ENCODE data around the gene IMMP2L. TPM values are rescaled to one million over a fixed set of nuclear protein-coding genes. Genes with fewer than 3 reads are reported as not detected.
A peak's percentile ranks its signal among the peaks of the same experiment; 100 is the strongest.

IMMP2L gene
- total RNA-seq, 1 donor from 2014 or later, result 19.0 TPM

DNA sequence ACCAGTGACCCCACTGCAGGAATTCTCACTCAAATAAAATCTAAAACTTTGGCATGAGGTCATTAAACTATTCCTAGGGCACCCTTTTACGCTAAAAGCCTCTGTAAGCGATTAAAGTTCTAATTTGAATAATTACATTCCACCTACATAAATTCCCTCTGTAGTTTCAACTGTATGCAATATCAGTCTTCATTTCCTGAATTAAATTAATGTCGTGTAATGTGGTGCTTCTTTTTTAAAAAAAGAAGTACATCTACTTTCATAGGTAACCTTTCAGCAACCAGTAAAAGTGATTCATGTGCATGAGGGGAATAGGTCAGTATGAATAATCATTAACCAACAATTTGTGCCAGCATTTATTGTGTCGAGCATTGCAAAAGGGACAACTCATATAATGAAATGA is 44.7 kb downstream of the IMMP2L start:
- no peak overlapping the region for H3K4me3 ChIP-seq (ENCODE audit: low read depth, low read length)
- H3K36me3 ChIP-seq (ENCODE audit: control insufficient read depth, insufficient read depth, low read length), result peaks cover 2% of the 10 kb centered on the region
- peak; percentile 69 for DNase-seq (ENCODE audit: low read depth)
- no peak for FAIRE-seq
- no peaks in the 10 kb centered on the region for H3K27me3 ChIP-seq (ENCODE audit: control insufficient read depth, insufficient read depth, low read length)
- TF ChIP-seq, protein P1, sequence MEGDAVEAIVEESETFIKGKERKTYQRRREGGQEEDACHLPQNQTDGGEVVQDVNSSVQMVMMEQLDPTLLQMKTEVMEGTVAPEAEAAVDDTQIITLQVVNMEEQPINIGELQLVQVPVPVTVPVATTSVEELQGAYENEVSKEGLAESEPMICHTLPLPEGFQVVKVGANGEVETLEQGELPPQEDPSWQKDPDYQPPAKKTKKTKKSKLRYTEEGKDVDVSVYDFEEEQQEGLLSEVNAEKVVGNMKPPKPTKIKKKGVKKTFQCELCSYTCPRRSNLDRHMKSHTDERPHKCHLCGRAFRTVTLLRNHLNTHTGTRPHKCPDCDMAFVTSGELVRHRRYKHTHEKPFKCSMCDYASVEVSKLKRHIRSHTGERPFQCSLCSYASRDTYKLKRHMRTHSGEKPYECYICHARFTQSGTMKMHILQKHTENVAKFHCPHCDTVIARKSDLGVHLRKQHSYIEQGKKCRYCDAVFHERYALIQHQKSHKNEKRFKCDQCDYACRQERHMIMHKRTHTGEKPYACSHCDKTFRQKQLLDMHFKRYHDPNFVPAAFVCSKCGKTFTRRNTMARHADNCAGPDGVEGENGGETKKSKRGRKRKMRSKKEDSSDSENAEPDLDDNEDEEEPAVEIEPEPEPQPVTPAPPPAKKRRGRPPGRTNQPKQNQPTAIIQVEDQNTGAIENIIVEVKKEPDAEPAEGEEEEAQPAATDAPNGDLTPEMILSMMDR (IDR thresholded peaks at IDR 0.05; ENCODE audit: insufficient read depth, low read length, severe bottlenecking), result no peak

DNA sequence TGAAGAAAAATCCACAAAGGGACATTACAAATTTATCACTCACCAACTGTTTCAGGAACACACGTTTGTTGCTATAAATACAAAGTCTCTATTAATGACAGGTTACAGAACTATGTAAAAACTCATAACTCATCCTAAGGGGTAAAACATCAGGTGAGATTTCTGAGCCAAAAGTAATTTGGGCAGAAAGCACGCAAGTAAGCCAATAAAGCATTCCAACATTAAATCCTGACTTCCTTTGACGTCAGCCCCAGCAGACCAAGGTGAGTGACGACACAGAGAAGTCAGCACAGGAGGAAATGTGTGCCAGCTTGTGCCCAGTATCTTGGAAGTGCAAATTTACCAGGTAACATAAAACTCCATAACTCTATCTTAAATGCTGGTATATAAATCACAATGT is 45.7 kb downstream of the IMMP2L start:
- FAIRE-seq (no peak), DNase-seq (ENCODE audit: low read depth) (peak; percentile 42)
- no peak overlapping the region for H3K4me3 ChIP-seq (ENCODE audit: low read depth, low read length)
- TF ChIP-seq, protein P1 (IDR thresholded peaks at IDR 0.05; ENCODE audit: insufficient read depth, low read length, severe bottlenecking), result no peak
- no peaks in the 10 kb centered on the region for H3K27me3 ChIP-seq (ENCODE audit: control insufficient read depth, insufficient read depth, low read length)
- H3K36me3 ChIP-seq (ENCODE audit: control insufficient read depth, insufficient read depth, low read length), result peaks cover 2% of the 10 kb centered on the region

DNA sequence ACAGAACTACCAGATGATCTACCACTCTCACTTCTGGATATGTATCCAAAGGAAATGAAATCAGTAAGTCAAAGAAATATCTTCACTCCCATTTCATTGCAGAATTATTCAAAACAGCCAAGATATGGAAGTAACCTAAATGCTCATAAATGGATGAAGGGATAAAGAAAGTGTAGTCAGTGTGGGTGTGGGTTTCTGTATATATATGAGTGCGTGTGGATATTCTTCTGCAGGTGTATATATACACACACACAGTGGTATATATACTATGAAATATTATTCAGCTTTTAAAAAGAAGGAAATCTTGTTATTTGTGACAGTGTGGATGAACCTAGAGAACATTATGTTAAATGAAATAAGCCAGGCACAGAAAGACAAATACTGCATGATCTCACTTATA is 48.7 kb downstream of the IMMP2L start:
- no peaks in the 10 kb centered on the region for H3K27me3 ChIP-seq (ENCODE audit: control insufficient read depth, insufficient read depth, low read length)
- DNase-seq (ENCODE audit: low read depth), result no peak
- H3K36me3 ChIP-seq (ENCODE audit: control insufficient read depth, insufficient read depth, low read length), result no peaks in the 10 kb centered on the region
- no peak for FAIRE-seq
- no peak overlapping the region for H3K4me3 ChIP-seq (ENCODE audit: low read depth, low read length)
- TF ChIP-seq, protein P1 (IDR thresholded peaks at IDR 0.05; ENCODE audit: insufficient read depth, low read length, severe bottlenecking), result no peak

DNA sequence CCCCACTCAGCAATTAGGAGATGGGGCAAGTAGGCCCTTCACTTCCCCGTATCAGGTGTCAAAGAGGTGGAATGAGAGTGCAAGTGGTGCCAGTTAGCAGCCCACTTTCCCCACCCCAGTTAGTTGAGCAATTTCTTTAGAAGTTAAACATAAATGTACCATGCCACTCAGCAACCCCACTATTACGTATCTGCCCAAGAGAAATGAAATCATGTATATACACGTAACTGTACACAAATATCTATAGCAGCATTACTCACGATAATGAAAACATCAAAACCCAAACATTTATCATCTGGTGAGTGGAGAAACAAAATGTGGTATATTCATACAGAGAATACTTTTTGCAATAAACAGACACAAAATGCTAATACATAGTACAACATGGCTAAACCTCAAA is 50.4 kb downstream of the IMMP2L start:
- DNase-seq (ENCODE audit: low read depth) (peak; percentile 77), FAIRE-seq (peak; percentile 40)
- TF ChIP-seq, protein P1 (IDR thresholded peaks at IDR 0.05; ENCODE audit: insufficient read depth, low read length, severe bottlenecking), result no peak
- Histone ChIP-seq H3K27me3 (ENCODE audit: control insufficient read depth, insufficient read depth, low read length) (no peaks in the 10 kb centered on the region), H3K4me3 (ENCODE audit: low read depth, low read length) (no peak overlapping the region), H3K36me3 (ENCODE audit: control insufficient read depth, insufficient read depth, low read length) (no peaks in the 10 kb centered on the region)

DNA sequence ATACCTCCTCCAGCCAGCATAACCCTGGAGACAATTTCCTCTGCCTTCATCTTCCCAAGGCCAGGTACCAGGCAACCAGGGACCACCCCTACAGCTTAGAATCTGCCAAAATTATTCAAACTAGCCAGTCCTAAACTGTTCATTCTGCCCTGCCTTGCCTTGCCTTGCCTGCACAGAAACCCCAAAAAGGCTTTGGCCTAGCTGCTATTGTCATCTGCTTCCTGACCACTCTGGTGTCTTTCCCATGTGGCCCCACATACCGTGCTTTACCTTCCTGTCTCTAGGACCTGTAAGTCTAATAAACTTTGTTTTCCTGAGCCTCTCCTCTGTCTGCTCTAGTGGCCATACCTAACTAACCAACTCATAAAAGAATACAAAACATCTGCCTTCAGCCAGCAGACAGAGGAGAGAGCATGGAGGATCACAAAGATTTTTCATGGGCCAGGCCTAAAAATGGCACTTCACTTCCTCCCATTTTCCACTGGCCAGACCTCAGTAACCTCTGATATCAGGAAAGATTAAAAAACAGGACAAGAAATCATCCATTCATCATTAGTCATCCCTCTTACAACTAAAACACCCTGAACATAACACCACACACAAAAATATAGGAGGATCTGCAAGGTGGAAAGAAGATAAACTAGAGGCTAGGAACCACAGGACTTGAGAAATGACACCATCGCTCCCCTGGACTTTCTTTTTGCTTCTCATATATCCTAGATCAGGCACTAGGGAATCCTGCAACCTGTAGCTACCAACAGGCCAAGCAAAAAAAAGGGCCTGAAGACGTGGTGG is 51.5 kb downstream of the IMMP2L start:
- TF ChIP-seq, protein P1 (IDR thresholded peaks at IDR 0.05; ENCODE audit: insufficient read depth, low read length, severe bottlenecking), result no peak
- no peaks in the 10 kb centered on the region for H3K27me3 ChIP-seq (ENCODE audit: control insufficient read depth, insufficient read depth, low read length)
- FAIRE-seq, result no peak
- H3K36me3 ChIP-seq (ENCODE audit: control insufficient read depth, insufficient read depth, low read length), result no peaks in the 10 kb centered on the region
- DNase-seq (ENCODE audit: low read depth), result peak; percentile 46
- no peak overlapping the region for H3K4me3 ChIP-seq (ENCODE audit: low read depth, low read length)

DNA sequence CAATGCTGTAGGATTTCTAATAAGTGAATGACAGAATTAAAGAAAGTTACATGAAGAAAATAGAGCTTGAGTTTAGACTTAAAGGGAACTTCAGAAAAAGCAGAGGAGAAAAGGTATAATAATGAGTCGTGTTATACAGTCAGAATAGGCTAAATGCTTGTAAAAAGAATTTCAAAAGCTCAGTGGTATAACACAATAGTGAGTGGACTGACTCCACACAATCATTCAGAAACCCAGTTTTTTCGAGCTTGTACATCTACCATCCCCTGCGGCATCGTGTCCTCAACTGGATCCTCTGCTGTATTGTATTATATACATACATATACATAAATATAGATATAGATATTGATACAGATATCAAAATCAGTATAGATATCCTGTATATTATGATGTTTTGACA is 52.2 kb downstream of the IMMP2L start:
- FAIRE-seq, result no peak

More for the DNA sequence above, 52.2 kb downstream of the IMMP2L start:
- no peak for DNase-seq (ENCODE audit: low read depth)
- no peaks in the 10 kb centered on the region for H3K36me3 ChIP-seq (ENCODE audit: control insufficient read depth, insufficient read depth, low read length)
- H3K4me3 ChIP-seq (ENCODE audit: low read depth, low read length), result no peak overlapping the region
- TF ChIP-seq, protein P1 (IDR thresholded peaks at IDR 0.05; ENCODE audit: insufficient read depth, low read length, severe bottlenecking), result no peak
- H3K27me3 ChIP-seq (ENCODE audit: control insufficient read depth, insufficient read depth, low read length), result no peaks in the 10 kb centered on the region
